CD4-positive, alpha-beta T cell treated with Interleukin-15 for 4 hours (primary cell): Measurements from ENCODE around the gene AQP1.

ENCODE experiments used
- DNase-seq: peaks from one replicate; pipeline ENCODE4 v3.0.0-alpha.2; 2020; ENCODE audit warnings: low spot score

AQP1 gene

DNA sequence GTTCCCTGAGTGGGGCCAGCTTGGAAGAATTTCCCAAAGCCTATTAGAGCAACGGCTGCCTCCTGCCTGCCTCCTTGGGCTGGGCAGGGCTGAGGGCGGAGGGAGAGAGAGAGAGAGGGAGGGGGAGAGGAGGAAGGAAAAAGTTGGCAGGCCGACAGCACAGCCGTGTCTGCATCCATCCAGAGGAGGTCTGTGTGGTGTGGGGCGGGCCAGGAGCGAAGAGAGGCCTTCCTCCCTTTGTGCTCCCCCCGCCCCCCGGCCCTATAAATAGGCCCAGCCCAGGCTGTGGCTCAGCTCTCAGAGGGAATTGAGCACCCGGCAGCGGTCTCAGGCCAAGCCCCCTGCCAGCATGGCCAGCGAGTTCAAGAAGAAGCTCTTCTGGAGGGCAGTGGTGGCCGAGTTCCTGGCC, at the start of gene AQP1:
TSS of gene AQP1 (plus strand) at position 293 of the 409 bp plus-strand sequence. CDS start at position 350, 57 bp downstream.
- no peak for DNase-seq

DNA sequence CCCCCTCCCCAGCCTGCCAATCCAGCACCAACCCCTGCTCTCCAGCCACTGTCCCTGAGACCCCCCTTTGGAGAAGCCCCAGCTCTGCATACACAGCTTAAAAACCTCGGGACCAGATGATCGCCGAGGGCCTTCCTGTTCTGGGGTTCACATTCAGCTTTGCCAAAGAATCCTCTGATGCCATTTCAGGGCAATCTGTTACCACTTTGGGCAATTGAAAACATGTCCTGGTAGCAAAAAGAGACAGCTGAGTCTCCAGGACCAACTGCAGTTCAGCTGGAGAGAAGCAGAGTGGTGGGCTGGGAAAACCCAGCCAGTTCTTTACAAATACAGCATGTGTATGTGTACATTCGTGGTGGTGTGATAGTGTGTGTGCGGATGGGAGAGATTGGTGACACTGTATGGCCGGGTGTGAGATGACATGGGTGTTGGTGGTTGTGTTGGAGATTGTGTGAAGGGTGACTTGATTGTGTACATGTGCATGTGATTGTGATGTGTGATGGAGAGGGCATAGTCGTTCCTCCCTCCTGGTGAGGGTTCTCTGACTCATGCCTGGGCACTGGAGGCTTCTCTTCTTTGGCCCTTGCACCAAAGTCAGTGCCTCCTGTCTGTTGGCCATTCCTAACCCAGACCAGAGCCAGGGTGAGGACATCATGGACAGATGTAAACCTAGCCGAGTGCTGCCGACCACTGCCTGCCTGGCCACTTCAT, 48.5 kb upstream of the AQP1 start:
- DNase-seq, result no peak

DNA sequence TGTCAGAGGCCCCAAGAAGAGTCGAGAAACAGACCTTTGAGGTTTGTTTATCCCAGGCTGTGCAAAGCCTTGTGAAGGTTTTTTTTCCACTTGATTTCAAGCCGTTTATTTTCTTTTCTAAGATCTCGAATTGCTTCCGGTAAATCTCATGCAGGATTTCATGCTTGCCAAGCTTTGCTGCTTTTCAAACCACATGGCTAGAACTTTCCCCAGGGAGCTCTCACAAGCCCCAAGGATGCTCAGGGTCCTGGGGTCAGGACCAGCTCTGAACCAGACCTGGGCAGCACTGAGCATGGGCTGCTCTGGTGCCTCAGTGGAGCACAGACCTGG, 48.0 kb upstream of the AQP1 start:
- no peak for DNase-seq

DNA sequence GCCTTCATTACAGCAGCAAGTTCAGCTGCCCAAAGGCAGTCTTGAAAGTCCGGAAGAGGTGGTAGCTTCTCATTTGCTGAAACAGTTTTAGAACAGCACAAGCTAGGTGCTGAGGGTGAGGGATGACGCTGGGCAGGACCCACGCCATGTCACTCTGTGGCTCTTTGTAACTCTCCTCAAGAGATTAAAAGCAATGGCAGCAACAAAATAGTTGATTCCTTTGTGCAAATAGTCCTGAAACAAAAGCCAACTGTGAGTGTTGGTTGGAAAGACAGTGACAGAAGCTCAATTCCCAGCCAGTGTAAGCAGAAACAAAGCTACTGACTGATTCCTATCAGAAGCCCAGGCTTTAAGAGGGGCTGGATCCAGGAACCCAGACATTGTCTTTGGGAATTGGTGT, 47.6 kb upstream of the AQP1 start:
- no peak for DNase-seq

DNA sequence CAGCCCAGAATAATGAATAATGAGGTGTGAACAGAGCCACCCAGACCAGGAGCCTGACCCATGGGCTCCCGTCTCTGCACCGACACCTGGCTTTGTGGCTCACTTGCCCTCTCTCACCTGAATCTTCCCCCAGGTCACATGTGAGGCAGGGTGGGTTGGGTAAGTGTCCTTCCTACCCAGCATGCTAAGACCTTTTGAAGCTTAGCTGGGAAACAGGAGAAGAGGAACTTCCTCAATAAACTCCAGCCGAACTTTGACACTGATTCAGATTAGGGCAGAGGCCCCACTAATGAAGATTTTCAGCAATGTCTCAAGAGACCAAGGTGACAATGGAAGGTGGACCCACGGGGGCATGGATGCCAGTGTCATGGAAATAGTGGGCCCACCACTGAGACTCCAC, 46.6 kb upstream of the AQP1 start:
- DNase-seq, result no peak

DNA sequence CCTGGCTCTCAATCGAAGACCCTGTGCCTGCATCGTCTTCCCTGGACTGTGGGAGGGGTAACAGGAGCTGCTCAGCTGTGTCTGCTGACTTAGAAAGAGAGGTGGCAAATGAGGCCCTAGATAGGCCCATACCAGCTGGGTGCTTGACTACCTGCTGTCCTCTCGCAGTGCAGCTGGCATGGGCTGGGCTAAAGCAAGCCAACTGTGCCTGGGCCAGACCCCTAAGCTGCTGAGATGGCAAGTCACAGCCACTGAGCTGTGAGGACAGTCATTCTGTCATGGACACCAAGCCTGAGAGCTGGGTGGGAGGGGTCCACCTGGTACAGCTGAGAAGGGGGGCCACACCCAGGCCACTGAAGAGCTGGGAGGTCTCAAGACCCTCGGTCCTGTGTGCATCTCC, 45.8 kb upstream of the AQP1 start:
- no peak for DNase-seq

DNA sequence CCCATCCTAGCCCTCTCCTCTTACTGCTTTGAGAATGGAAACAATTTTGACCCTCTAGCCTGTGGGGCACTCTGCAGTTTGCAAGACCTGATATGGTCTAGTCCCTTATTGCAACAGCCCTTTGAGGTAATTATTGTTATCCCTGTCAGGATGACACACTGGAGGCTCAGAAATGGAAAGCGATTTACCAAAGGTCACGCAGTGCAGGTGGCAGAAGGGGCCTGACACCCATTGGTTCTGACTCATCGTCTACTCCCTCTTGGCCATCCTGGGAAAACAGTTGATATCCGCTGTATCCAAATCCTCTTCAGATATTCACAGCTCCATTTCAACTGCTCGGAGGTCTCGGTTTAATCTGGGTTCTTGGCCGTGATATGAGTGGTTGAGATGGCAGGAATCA, 44.7 kb upstream of the AQP1 start:
- no peak for DNase-seq

DNA sequence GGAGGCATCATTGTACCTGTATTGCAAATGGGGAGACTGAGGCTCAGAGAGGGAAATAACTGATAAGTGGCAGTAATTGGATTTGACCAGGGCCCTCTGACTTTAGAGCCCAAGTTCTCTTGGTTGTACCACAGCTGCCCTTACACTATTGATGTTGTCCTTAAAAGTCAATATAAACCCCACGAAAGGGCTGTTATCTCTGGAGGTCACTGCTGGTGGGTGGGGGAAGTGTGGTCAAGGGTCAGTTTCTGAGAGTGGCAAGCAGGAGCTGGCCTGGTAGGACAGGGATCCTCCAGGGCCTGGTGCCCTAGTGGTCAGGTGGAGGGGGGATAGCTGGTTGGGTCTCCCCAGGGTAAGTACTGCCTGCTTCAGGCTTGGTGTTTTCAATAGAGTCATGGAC, 44.2 kb upstream of the AQP1 start:
- no peak for DNase-seq

DNA sequence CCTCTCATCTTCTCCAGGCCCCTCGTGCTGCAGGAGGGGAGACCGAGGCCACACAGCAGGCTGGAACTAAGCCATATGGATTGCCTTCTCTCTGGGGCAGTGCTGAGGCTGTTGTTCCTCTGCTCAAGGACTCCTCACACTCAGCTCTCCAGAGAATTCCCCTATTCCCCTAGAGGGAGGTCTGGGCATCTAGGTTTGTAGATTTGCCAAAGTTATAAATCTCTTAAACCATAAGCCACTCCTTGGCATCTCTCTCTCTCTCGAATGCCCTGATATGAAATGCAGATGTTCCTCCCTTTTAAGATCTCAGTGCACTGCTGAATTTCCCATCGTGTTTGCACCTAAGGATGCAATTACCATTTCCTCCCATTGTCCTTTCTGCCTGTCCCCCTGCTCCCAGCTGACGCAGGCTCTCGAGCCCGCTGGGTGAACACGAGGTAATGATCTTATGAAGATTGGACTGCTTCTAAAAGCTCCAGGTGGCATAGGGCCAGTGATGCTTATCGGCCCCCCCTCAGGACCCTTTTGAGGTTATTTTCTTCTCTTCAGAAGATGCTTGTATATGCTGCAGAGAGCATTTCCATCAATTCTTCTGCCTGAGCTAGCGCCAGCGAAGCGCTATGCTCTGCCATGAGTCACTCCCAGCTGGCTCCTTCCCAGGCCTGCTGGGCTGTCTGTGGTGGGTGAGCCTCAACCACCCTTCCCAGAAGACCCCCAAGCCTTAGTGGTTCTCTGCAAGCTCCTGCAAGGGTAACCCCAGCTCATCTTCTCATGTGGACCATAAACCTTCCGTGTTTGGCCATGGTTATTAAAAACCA, 41.6 kb upstream of the AQP1 start:
- no peak for DNase-seq

DNA sequence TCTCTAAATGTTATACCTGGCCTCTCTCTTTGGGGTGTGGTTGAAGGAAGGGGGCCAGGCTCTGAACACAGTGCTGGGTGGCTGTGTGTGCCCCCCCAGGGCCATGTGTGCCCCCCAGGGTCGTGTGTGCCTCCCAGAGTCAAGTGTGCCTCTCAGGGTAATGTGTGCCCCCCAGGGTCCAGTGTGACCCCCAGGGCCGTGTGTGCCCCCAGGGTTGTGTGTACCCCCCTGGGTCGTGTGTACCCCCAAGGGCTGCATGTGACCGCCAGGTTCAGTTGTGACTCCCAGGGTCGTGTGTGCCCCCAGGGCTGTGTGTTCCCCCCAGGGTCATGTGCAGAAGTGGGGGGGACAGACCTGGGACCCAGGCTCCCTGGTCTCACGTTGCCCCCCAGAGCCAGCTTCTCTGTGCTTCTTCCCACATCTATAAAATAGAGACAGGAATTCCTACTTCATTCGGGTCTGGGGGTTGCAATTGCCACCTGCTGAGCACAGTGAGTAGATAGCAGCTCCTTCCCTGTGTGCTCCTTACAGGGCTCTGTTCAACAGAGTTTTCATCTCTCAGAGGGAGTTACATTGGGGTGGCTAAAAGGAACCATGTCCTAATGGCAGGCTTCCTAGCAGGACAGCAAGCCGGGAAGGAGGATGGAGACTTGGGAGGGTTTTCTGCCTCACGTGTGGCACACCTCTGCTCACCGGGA, 40.7 kb upstream of the AQP1 start:
- DNase-seq, result no peak

DNA sequence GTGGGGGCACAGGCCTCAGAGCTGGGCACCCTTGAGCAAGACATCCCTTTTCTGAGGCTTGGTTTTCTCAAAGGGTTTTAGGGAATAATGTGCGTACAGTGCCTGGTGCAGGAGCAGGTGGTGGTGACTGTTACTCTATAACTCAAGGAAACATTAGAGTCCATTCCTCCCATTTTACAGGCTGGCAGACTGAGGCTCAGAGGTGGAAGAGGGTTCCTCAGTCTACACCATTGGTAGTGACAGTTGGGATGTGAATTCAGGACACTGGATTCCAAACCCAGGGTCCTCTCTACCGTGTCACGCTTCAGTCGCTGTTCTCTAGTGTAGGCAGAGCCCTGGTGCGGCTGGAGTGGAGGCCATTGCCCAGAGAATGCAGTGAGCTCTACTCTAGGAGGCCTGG, 40.0 kb upstream of the AQP1 start:
- DNase-seq, result no peak

DNA sequence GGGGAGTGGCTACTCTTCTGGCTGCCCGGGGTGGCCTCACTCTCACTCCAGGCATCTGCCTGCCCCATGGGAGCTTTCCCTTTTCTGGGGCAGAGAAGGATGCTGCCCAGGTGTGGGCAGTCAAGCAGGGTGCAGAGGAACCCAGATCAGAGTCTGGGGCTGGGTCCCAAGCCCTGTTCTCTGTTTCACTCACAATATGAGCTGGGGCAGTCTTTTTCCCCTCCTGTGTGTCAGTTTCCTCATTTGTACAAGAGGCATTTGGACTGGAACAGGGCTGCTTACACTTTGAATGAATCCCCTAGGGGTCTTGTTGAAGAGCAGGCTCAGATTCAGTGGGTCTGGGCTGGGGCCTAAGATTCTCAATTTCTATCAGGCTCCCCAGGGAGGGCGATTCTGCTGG, 38.4 kb upstream of the AQP1 start:
- no peak for DNase-seq

DNA sequence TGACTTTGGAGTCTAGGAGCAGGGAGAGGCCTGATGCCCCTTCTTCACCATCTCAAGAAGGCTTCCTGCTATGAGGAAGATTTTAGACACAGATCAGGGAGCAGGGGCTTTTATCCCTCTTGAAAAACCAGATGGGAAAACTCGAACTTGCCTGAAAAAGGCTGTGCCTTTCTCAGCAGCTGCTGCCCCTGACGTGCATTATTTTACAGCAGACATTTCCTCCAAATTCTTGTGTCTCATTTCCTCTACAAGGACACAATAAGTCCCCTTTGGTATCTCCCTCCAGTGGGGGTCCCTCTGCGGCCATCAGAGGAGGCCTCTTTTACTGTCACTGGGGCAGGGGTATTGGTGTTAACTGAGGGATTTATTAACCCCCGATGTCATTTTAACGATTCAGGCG, 38.0 kb upstream of the AQP1 start:
- DNase-seq, result no peak

DNA sequence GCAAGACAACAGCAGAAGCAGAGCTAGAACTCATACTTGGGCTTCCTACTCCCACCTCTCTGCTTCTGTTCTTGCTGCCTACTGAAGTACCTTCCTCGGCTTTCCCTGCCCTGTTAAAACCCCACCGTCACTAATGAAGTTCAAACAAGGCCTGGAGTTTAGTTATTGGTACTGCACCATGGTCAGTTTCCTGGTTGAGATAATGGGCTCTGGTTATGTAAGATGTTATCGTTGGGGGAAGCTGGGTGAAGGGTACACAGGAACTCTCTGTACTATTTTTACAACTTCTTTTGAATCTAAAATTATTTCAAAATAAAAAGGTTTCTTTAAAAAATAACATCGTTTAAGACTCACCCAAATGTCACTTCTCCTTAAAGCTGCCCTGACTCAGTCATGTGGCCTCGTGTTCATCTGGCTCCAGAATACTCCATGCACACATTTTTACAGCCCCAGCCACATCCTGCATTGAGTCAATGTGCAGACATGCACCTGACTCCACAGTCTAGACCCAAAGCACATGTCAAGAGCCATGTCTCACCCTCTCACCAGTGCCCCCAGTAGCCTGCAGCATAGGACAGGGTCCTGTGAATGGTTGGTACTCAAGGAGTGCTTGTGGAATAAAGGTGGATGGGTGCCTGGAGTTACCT, 36.9 kb upstream of the AQP1 start:
- no peak for DNase-seq

DNA sequence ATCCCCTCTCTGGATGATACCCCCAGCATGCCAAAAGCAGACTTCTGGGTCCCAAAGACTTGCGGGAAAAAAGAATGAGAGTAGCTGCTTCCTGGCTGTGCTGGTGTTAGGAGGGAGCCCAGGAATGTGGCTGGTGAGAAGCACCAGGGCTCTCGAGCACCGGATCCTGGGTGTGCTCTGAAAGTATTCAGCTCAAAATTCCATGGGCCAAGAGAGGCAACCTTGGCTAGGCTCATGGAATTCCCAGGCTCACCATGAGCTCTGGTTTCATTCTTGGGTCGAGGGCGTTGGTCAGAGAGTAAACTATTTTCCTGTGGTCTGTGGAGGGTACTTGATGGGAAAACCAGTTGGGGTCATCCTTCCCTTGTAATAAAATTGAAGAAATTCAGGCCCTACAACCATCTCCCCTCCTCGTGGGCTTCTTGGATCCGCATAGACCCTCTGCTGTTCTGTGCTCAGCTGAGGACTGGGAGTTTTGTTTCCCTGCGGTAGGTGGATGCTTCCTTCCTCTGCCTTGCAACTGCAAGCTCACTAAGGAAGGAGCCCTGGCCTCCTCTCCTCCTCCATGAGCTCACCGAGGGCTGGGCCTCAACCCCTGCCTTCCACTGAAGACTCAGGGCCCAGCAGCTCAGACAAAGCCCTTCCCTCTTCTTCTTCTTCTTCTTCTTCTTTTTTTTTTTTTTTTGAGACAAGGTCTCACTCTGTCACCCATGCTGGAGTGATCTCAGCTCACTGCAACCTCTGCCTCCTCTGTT, 34.5 kb upstream of the AQP1 start:
- DNase-seq, result no peak

DNA sequence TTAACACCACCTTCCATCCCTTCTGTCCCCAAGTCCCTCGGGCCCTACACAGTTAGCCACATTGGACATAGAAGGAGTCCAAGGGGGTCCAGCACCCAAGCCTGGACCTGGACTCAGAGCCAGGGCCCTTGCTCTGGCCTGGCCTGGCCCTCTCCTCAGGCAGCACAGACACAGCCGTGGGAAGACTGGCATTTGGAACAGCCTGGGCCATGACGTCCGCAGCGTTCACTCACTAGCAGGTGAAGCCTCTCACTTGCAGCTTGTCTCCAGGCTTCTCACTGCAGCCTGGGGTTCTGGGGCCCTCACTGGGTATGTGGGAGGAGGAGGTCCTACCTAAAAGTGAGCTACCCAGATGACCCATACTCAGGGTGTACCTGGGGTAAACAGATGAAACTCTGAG, 33.7 kb upstream of the AQP1 start:
- DNase-seq, result no peak

DNA sequence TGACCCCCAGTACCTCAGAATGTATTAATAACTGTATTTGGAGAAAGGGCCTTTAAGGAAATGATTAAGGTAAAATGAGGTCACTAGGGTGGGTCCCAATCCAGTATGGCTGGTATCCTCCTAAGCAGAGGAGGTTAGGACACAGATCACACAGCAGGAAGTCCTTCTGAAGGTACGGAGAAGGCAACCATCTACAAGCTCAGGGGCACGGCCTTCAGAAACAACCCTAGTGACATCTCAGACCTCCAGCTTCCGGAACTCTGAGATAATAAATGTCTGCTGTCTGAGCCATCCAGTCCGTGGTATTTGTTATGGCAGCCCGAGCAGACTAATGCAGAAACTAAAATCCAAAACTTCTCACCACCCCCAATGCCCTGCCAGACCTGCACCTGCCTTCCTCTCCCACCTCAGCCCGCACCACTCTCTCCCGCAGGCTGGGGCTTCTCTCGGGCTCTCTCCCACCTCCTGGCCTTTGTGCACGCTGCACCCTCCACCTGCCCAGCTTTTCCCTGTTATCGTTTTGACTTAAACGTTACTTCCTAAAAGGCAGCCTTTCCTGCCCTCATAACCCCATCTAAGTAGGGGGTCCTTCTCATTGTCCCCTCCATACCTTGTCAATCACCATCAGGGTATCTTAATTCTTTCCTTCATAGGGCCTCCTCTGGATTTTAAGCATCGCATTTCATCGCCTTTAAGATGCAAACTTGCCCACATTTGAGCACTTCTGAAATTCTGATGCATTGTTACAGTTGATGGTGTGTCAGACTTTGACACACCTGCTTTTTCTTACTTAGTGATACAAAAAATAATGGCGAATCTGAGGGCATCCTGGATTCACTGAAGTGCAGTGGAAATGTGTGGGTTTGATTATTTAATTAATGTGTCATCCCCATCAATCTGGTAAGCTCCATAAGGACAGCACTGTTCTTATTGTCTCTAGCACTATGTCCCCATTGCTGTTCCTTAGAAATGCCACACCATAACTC, 32.2 kb upstream of the AQP1 start:
- DNase-seq, result no peak

DNA sequence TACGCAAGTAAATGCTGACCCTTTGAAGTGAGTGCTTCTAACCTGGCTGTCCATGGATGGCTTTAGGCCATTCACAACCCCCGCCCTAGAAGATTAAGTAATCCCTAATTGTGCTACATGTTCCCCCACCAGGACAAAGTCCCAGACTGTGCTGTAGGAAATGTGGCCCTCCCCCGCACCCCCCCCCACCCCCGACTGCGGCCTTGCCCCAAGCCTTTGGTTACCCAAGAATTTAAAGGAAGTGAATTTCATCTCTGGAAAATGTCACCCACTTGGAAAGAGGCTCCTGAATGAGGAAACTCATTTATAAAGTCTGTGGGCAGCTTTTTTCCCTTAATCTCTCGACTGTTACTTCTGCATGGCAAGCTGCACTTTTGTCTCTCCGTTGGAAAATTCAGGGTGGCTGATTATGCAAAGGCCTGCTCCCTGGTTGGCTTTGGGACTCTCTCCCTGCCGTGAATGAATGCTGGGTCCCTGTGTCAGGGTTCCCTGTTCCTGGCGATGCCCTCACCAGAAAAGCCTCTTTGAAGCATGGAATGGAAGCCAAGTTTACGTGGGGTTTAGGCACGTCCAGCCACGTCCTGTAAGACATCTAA, 31.4 kb upstream of the AQP1 start:
- no peak for DNase-seq

DNA sequence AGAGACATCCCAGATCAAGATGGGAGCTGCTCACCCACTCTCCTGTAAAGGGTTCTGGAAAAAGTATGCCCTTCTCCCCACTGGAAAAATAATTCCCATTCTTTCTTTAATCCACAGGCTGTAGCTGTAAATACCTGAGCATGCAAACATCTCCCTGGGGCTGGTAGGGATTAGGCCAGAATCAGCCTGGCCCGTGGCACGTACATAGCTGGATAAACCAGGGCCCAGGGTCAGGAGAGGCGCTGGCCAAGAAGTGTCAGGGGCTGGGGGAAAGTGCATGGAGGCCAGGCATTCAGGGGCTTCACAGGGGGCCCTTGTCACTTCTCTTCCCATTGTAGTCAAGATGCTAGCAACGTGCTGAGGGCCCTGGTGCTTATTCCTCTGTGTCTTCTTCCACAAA, 30.7 kb upstream of the AQP1 start:
- no peak for DNase-seq

DNA sequence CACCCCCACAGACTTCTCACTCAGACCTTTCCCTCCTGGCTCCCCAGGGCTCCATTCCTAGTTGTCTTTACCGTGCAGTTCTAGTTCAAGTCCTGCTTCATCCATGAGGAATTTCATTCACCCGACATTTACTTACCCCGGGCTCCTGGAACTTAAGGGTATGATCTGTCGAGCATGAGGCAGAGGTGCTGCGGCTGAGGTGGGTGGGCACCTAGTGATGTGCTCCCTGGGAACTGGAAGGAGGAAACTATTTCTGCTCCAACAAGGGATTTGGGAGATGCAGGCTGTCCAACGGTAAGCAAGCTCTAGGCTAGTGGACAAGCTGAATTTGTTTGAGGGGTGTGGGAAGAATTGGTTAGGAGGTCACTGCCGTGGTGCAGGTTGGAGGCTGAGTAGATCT, 30.2 kb upstream of the AQP1 start:
- DNase-seq, result no peak
